IMR-90 (cell line): ENCODE results near the gene DGKB. TPM values are rescaled to one million over a fixed set of nuclear protein-coding genes. Genes with fewer than 3 reads are reported as not detected.

ENCODE experiments used
- ATAC-seq: fragments of 200-7000 bp; cut with Tn5 transposase; 2 replicates; pipeline ENCODE4 v1.9.1; 2020; ENCODE audit warnings: low read depth, mild to moderate bottlenecking, moderate library complexity
- BruUV-seq: library from RNA; stranded (reverse); fragments of 400-500 nt; replicated peaks from 2 replicates; lab custom pipeline; 2021; lab: Mats Ljungman, UMichigan
- CTCF ChIA-PET: fragments of 300-600 bp; formaldehyde crosslinking; extraction: SDS; loops from one replicate; lab custom pipeline; 2021; ENCODE audit warnings: antibody characterized with exemption; lab: Yijun Ruan, JAX
- POLR2A ChIA-PET: fragments of 300-600 bp; sonication (Branson Sonifier 250); formaldehyde crosslinking; loops from one replicate; lab custom pipeline; 2022; ENCODE audit warnings: antibody characterized with exemption; ENCODE audit not compliant: unreplicated experiment; lab: Charles Lee
- DNase-seq: peaks from one replicate; pipeline ENCODE4 v3.0.0; 2013
- H2AFZ ChIP-seq: replicated peaks from 2 replicates; pipeline ENCODE3; 2013; ENCODE audit warnings: low read length, mild to moderate bottlenecking; ENCODE audit not compliant: poor library complexity
- H2AK5ac ChIP-seq: 2 replicates; pipeline ENCODE4 v1.6.1; 2013; ENCODE audit warnings: low read depth, low read length, inconsistent platforms
- H2AK9ac ChIP-seq: replicated peaks from 2 replicates; pipeline ENCODE3; 2013; ENCODE audit warnings: mild to moderate bottlenecking, low read depth, low read length, moderate library complexity; ENCODE audit not compliant: poor library complexity
- H2BK120ac ChIP-seq: 2 replicates; pipeline ENCODE4 v1.6.1; 2013; ENCODE audit warnings: low read depth, low read length, inconsistent platforms
- H2BK15ac ChIP-seq: 3 replicates; pipeline ENCODE4 v1.6.1; 2013; ENCODE audit warnings: low read depth, low read length, inconsistent platforms
- H2BK20ac ChIP-seq: 2 replicates; pipeline ENCODE4 v1.6.1; 2013; ENCODE audit warnings: low read depth, mild to moderate bottlenecking, inconsistent platforms, low read length, moderate library complexity
- H2BK5ac ChIP-seq: 2 replicates; pipeline ENCODE4 v1.6.1; 2013; ENCODE audit warnings: mild to moderate bottlenecking, low read depth, low read length, inconsistent platforms; ENCODE audit not compliant: poor library complexity, severe bottlenecking
- H3K14ac ChIP-seq: replicated peaks from 2 replicates; pipeline ENCODE4 v1.6.1; 2013; ENCODE audit warnings: low read depth, low read length, inconsistent platforms
- H3K18ac ChIP-seq: 2 replicates; pipeline ENCODE4 v1.6.1; 2013; ENCODE audit warnings: low read depth, low read length, control low read depth
- H3K23ac ChIP-seq: 2 replicates; pipeline ENCODE4 v1.6.1; 2013; ENCODE audit warnings: low read depth, low read length, inconsistent platforms
- H3K27ac ChIP-seq: 2 replicates; pipeline ENCODE4 v1.5.1; 2013; ENCODE audit warnings: mild to moderate bottlenecking, control low read depth, low read length; ENCODE audit not compliant: insufficient read depth
- H3K27me3 ChIP-seq: 2 replicates; pipeline ENCODE4 v1.6.1; 2013; ENCODE audit warnings: low read length; ENCODE audit not compliant: control insufficient read depth, insufficient read depth
- H3K36me3 ChIP-seq: 2 replicates; pipeline ENCODE4 v1.6.1; 2013; ENCODE audit warnings: low read length, mixed read lengths; ENCODE audit not compliant: control insufficient read depth, insufficient read depth
- H3K4ac ChIP-seq: 2 replicates; pipeline ENCODE4 v1.6.1; 2013; ENCODE audit warnings: low read depth, low read length, inconsistent platforms
- H3K4me1 ChIP-seq: 2 replicates; pipeline ENCODE4 v1.6.1; 2013; ENCODE audit warnings: low read length, mixed read lengths; ENCODE audit not compliant: control insufficient read depth, insufficient read depth
- H3K4me2 ChIP-seq: 2 replicates; pipeline ENCODE4 v1.6.1; 2013; ENCODE audit warnings: low read depth, mild to moderate bottlenecking, control low read depth, low read length, moderate library complexity
- H3K4me3 ChIP-seq: 2 replicates; pipeline ENCODE4 v1.5.1; 2013; ENCODE audit warnings: low read depth, mild to moderate bottlenecking, control low read depth, low read length, moderate library complexity; ENCODE audit not compliant: insufficient read depth
- H3K56ac ChIP-seq: 2 replicates; pipeline ENCODE4 v1.6.1; 2013; ENCODE audit warnings: low read length, inconsistent platforms; ENCODE audit not compliant: insufficient read depth; ENCODE audit errors: extremely low read depth
- H3K79me1 ChIP-seq, 2 experiments: 2 replicates each; pipeline ENCODE4 v1.6.1; 2013; ENCODE audit warnings: low read length in 2 of 2, inconsistent platforms in 1 of 2, low read depth in 1 of 2
- H3K9ac ChIP-seq: 2 replicates; pipeline ENCODE4 v1.6.1; 2013; ENCODE audit warnings: low read depth, low read length, control low read depth
- H3K9me1 ChIP-seq: 2 replicates; pipeline ENCODE4 v1.6.1; 2013; ENCODE audit warnings: low read length, inconsistent platforms; ENCODE audit not compliant: insufficient read depth
- H3K9me3 ChIP-seq: 2 replicates; pipeline ENCODE4 v1.6.1; 2013; ENCODE audit warnings: low read length; ENCODE audit not compliant: control insufficient read depth, insufficient read depth
- H4K20me1 ChIP-seq: 2 replicates; pipeline ENCODE4 v1.6.1; 2013; ENCODE audit warnings: low read length, inconsistent platforms; ENCODE audit not compliant: insufficient read depth
- H4K5ac ChIP-seq: 2 replicates; pipeline ENCODE4 v1.6.1; 2013; ENCODE audit warnings: mild to moderate bottlenecking, low read depth, low read length, control low read depth
- H4K8ac ChIP-seq, 2 experiments: 2 replicates each; pipeline ENCODE4 v1.6.1; 2013; ENCODE audit warnings: low read depth in 2 of 2, low read length in 2 of 2, control low read depth in 1 of 2, inconsistent platforms in 1 of 2
- H4K91ac ChIP-seq: 2 replicates; pipeline ENCODE4 v1.6.1; 2013; ENCODE audit warnings: low read depth, low read length, inconsistent platforms; ENCODE audit not compliant: insufficient read depth
- CEBPB ChIP-seq: IDR thresholded peaks from 2 replicates; pipeline ENCODE4 v1.6.1; 2012; ENCODE audit warnings: low read depth, low read length, improper control_type of control experiment
- CHD1 ChIP-seq: IDR thresholded peaks from 2 replicates; pipeline ENCODE4 v1.6.1; 2012; ENCODE audit warnings: low read depth, low read length, improper control_type of control experiment
- FOS ChIP-seq: fragments of 150-350 bp; IDR thresholded peaks from 2 replicates; pipeline ENCODE4 v1.6.1; 2016; ENCODE audit warnings: low read depth, low read length
- MAZ ChIP-seq: IDR thresholded peaks from 2 replicates; pipeline ENCODE4 v1.6.1; 2012; ENCODE audit warnings: low read depth, mild to moderate bottlenecking, low read length, improper control_type of control experiment, moderate library complexity, borderline replicate concordance
- MXI1 ChIP-seq: IDR thresholded peaks from 2 replicates; pipeline ENCODE4 v1.6.1; 2012; ENCODE audit warnings: low read depth, mild to moderate bottlenecking, low read length, moderate library complexity, borderline replicate concordance
- POLR2A ChIP-seq: IDR thresholded peaks from 2 replicates; pipeline ENCODE4 v1.6.1; 2012; ENCODE audit warnings: mild to moderate bottlenecking, low read depth, low read length
- RAD21 ChIP-seq: IDR thresholded peaks from 2 replicates; pipeline ENCODE4 v1.6.1; 2012; ENCODE audit warnings: low read length, improper control_type of control experiment
- SMC3 ChIP-seq: fragments of 150-350 bp; IDR thresholded peaks from 2 replicates; pipeline ENCODE4 v1.6.1; 2016; ENCODE audit warnings: low read depth, mild to moderate bottlenecking, antibody characterized with exemption, low read length, moderate library complexity
- WGBS, 2 experiments: methylation state at CpG; one replicate each; pipeline versions ENCODE4 v1.1.5 to v1.1.7; 2013; ENCODE audit warnings: missing lambda C conversion rate in 2 of 2; ENCODE audit not compliant: insufficient read length in 1 of 2; ENCODE audit errors: extremely low coverage in 2 of 2; 5-methylcytosine and 5-hydroxymethylcytosine counted together
- dilution Hi-C: fragments of 300-500 bp; cut with HindIII; formaldehyde crosslinking; loops from one replicate; pipeline ENCODE4 v1.14.3; 2018; ENCODE audit warnings: low sequenced_read_pairs; ENCODE audit not compliant: unreplicated experiment
- in situ Hi-C: fragments of 300-500 bp; cut with MboI; formaldehyde crosslinking; loops from 3 replicates; pipeline ENCODE4 v1.14.3; 2019; ENCODE audit warnings: low sequenced_read_pairs, inconsistent platforms, mixed read lengths
- intact Hi-C: fragments of 100-400 bp; cut with micrococcal nuclease; formaldehyde crosslinking; loops from 2 replicates; pipeline ENCODE4 v1.10.0; 2022
- polyA plus RNA-seq, 3 experiments: library from polyadenylated mRNA; depleted of rRNA; stranded (reverse); fragments of >200 nt; gene quantifications; 2 replicates each; pipeline ENCODE4 v1.2.3, GENCODE V29; 2012; ENCODE audit warnings: low replicate concordance in 1 of 3
- total RNA-seq: library from RNA; depleted of rRNA; stranded (reverse); fragments of >200 nt; gene quantifications from 2 replicates; pipeline ENCODE4 v1.2.3, GENCODE V29; 2012
- TF ChIP-seq, protein P1 (sequence below): fragments of 150-350 bp; IDR thresholded peaks from 2 replicates; pipeline ENCODE4 v1.6.1; 2017; ENCODE audit warnings: mild to moderate bottlenecking, antibody characterized with exemption, low read length, low read depth
- TF ChIP-seq, protein P2 (sequence below): fragments of 150-350 bp; IDR thresholded peaks from 2 replicates; pipeline ENCODE4 v1.6.1; 2016; ENCODE audit warnings: low read depth, mild to moderate bottlenecking, low read length, moderate library complexity, borderline replicate concordance

The DGKB gene
- total and polyA plus RNA-seq, 2 of the 4 experiments (the other 2 are of a cell fraction), result not detected

DNA sequence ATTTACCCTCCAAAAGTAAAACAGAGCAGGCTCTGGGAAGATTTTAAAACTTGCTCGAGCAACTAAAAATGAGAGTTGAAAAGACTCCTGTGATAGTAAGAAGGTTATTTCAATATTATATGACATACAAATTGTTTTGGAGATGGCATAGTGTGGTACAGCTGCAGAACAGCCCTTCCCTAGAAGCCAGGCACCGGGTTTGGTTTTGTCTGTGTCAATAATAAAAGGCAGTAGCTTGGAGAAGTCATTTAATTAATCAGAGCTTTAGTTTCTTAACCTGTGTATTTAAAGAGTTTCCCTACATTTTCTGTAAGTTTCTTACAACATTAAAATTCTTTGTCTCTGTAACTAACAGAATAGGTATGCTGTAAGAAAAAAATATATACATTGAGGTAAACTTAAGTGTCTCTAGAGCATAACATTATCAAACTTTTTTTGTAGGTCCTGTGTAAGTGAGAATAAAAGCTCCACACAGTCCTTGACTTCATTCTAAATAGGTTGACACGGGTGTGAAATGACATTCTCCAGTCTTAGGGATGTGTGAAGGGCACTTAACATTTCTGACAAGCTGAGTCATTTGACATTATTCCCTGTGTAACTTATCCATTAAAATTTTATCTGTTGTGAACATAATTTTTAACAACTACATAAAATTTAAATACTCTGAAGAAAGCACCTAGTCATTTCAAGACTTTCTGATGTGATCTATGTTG is 488.1 kb downstream of the DGKB start:
- Histone ChIP-seq H2BK15ac (no peak overlapping the region), H3K9me1 (no peaks in the 10 kb centered on the region), H3K9ac (no peak overlapping the region), H4K5ac (no peak overlapping the region), H2BK5ac (no peak overlapping the region), H3K56ac (no peak overlapping the region), H2BK20ac (no peak overlapping the region), H4K8ac (no peak overlapping the region), H4K20me1 (no peaks in the 10 kb centered on the region), H3K4me1 (no peaks in the 10 kb centered on the region), H2AK5ac (no peak overlapping the region), H3K36me3 (no peaks in the 10 kb centered on the region), H3K9me3 (no peaks in the 10 kb centered on the region), H3K27me3 (no peaks in the 10 kb centered on the region), H3K27ac (no peak overlapping the region), H3K18ac (no peak overlapping the region), H3K4ac (no peak overlapping the region), H3K14ac (no peak overlapping the region), H3K23ac (no peak overlapping the region), H3K79me1 (no peaks in the 10 kb centered on the region), H2AFZ (no peak overlapping the region), H2AK9ac (no peak overlapping the region), H4K91ac (no peak overlapping the region), H2BK120ac (no peak overlapping the region), H3K4me3 (no peak overlapping the region), H3K4me2 (no peak overlapping the region)
- CTCF ChIA-PET, result no interaction called here
- ATAC-seq, result no peak
- intact Hi-C loops (no loop called here), dilution Hi-C loops (no loop called here), in situ Hi-C loops (no loop called here)
- no peak for DNase-seq
- no CpG with 5 or more reads among the region's 3 CpGs for WGBS, 2 experiments
- POLR2A ChIA-PET, result no interaction called here
- BruUV-seq, result no TSS peak
- TF ChIP-seq, protein P1, sequence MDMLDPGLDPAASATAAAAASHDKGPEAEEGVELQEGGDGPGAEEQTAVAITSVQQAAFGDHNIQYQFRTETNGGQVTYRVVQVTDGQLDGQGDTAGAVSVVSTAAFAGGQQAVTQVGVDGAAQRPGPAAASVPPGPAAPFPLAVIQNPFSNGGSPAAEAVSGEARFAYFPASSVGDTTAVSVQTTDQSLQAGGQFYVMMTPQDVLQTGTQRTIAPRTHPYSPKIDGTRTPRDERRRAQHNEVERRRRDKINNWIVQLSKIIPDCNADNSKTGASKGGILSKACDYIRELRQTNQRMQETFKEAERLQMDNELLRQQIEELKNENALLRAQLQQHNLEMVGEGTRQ, result no peak
- TF ChIP-seq CEBPB (no peak), CHD1 (no peak), POLR2A (no peak), MXI1 (no peak), RAD21 (no peak), SMC3 (no peak), FOS (no peak), MAZ (no peak)
- TF ChIP-seq, protein P2, sequence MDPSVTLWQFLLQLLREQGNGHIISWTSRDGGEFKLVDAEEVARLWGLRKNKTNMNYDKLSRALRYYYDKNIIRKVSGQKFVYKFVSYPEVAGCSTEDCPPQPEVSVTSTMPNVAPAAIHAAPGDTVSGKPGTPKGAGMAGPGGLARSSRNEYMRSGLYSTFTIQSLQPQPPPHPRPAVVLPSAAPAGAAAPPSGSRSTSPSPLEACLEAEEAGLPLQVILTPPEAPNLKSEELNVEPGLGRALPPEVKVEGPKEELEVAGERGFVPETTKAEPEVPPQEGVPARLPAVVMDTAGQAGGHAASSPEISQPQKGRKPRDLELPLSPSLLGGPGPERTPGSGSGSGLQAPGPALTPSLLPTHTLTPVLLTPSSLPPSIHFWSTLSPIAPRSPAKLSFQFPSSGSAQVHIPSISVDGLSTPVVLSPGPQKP, result no peak
